SK-N-SH (cell line): ENCODE data around the gene ARHGAP21. TPM values are rescaled to one million over a fixed set of nuclear protein-coding genes. Genes with fewer than 3 reads are reported as not detected.

Source experiments
- CTCF ChIA-PET: fragments of 300-600, 350-600 bp; formaldehyde crosslinking; extraction: SDS; loops from one replicate; lab custom pipeline; 2021; lab: Yijun Ruan, JAX
- POLR2A ChIA-PET: fragments of 350-600 bp; sonication (Branson Sonifier 250); formaldehyde crosslinking; extraction: SDS; loops from one replicate; lab custom pipeline; 2020; ENCODE audit warnings: antibody characterized with exemption, inconsistent platforms; lab: Yijun Ruan, JAX
- DNase-seq: peaks from one replicate; pipeline ENCODE4 v3.0.0; 2012
- H2AFZ ChIP-seq: fragments of 200-600 bp; sonication (generic); 2 replicates; pipeline ENCODE4 v1.8.1; 2016; ENCODE audit warnings: antibody characterized with exemption, mild to moderate bottlenecking, low read depth
- H3F3A ChIP-seq: fragments of 200-600 bp; sonication (generic); replicated peaks from 2 replicates; pipeline ENCODE3; 2016; ENCODE audit warnings: antibody characterized with exemption, mild to moderate bottlenecking; ENCODE audit not compliant: insufficient read depth
- H3K27ac ChIP-seq, 2 experiments: fragments of 200-500 bp in 1 of 2; fragments of 200-600 bp in 1 of 2; sonication (Bioruptor generic) in 1 of 2; sonication (generic), shearing (Covaris generic) in 1 of 2; 2 replicates each; pipeline versions ENCODE4 v1.5.1 to v1.6.1; 2014 to 2016; ENCODE audit warnings: low read depth in 2 of 2, inconsistent platforms in 1 of 2, low read length in 1 of 2, mild to moderate bottlenecking in 1 of 2, mixed read lengths in 1 of 2
- H3K27me3 ChIP-seq: fragments of 200-600 bp; sonication (generic), shearing (Covaris generic); 2 replicates; pipeline ENCODE4 v1.6.1; 2016; ENCODE audit warnings: mixed run types; ENCODE audit not compliant: insufficient read depth
- H3K36me3 ChIP-seq, 2 experiments: fragments of 200-500 bp in 1 of 2; fragments of 200-600 bp in 1 of 2; sonication (Bioruptor generic) in 1 of 2; sonication (generic) in 1 of 2; replicated peaks in 1 of 2; 2 replicates each; pipeline versions ENCODE3 to v1.5.1; 2014 to 2016; ENCODE audit warnings: low read length in 1 of 2, mild to moderate bottlenecking in 1 of 2; ENCODE audit not compliant: insufficient read depth in 2 of 2, control insufficient read depth in 1 of 2
- H3K4me1 ChIP-seq, 2 experiments: fragments of 200-500 bp in 1 of 2; fragments of 200-600 bp in 1 of 2; sonication (Bioruptor generic) in 1 of 2; sonication (generic), shearing (Covaris generic) in 1 of 2; 2 replicates each; pipeline versions ENCODE4 v1.5.1 to v1.6.1; 2014 to 2016; ENCODE audit warnings: low read depth in 1 of 2, low read length in 1 of 2, mixed run types in 1 of 2; ENCODE audit not compliant: insufficient read depth in 2 of 2, control insufficient read depth in 1 of 2
- H3K4me2 ChIP-seq: fragments of 200-600 bp; sonication (generic), shearing (Covaris generic); 2 replicates; pipeline ENCODE4 v1.6.1; 2017; ENCODE audit warnings: mixed run types
- H3K4me3 ChIP-seq, 2 experiments: fragments of 200-500 bp in 1 of 2; fragments of 200-600 bp in 1 of 2; sonication (Bioruptor generic) in 1 of 2; sonication (generic), shearing (Covaris generic) in 1 of 2; 2 replicates each; pipeline versions ENCODE4 v1.5.1 to v1.8.1; 2014 to 2016; ENCODE audit warnings: low read depth in 2 of 2, inconsistent platforms in 1 of 2, low read length in 1 of 2, mild to moderate bottlenecking in 1 of 2, mixed read lengths in 1 of 2, moderate library complexity in 1 of 2
- H3K79me2 ChIP-seq: fragments of 200-600 bp; sonication (generic); 2 replicates; pipeline ENCODE4 v1.8.1; 2017; ENCODE audit warnings: mild to moderate bottlenecking; ENCODE audit not compliant: insufficient read depth
- H3K9ac ChIP-seq: fragments of 200-600 bp; sonication (generic); 2 replicates; pipeline ENCODE4 v1.6.1; 2017; ENCODE audit warnings: mixed run types
- H3K9me2 ChIP-seq: fragments of 200-600 bp; sonication (generic); 2 replicates; pipeline ENCODE4 v1.6.1; 2017; ENCODE audit warnings: mixed run types
- H3K9me3 ChIP-seq: fragments of 200-600 bp; sonication (generic); 2 replicates; pipeline ENCODE4 v1.6.1; 2017; ENCODE audit warnings: mixed run types, mild to moderate bottlenecking, moderate library complexity
- H4K20me1 ChIP-seq: fragments of 200-600 bp; sonication (generic); 2 replicates; pipeline ENCODE4 v1.6.1; 2017; ENCODE audit warnings: mild to moderate bottlenecking, mixed run types; ENCODE audit not compliant: insufficient read depth
- MAX ChIP-seq: IDR thresholded peaks from 2 replicates; pipeline ENCODE4 v1.4.0; 2012; ENCODE audit warnings: low read depth
- NRF1 ChIP-seq: IDR thresholded peaks from 2 replicates; pipeline ENCODE4 v1.6.1; 2012; ENCODE audit warnings: low read depth, mild to moderate bottlenecking, low read length
- RFX5 ChIP-seq: IDR thresholded peaks from 2 replicates; pipeline ENCODE4 v1.6.1; 2012; ENCODE audit warnings: mild to moderate bottlenecking, improper control_type of control experiment, low read length
- RXRA ChIP-seq: IDR thresholded peaks from 2 replicates; pipeline ENCODE4 v1.4.0; 2012; ENCODE audit warnings: low read depth, mild to moderate bottlenecking, borderline replicate concordance
- WGBS: methylation state at CpG from one replicate; pipeline ENCODE4 v1.1.6; 2017; ENCODE audit warnings: low lambda C conversion rate; 5-methylcytosine and 5-hydroxymethylcytosine counted together
- polyA plus RNA-seq, 3 experiments: library from polyadenylated mRNA; depleted of rRNA; stranded (reverse); fragments of >200 nt; gene quantifications; 2 replicates each; pipeline ENCODE4 v1.2.3, GENCODE V29; 2012

The ARHGAP21 gene
- polyA plus RNA-seq, 1 of the 3 experiments (the other 2 are of a cell fraction) = 27.8 TPM

DNA sequence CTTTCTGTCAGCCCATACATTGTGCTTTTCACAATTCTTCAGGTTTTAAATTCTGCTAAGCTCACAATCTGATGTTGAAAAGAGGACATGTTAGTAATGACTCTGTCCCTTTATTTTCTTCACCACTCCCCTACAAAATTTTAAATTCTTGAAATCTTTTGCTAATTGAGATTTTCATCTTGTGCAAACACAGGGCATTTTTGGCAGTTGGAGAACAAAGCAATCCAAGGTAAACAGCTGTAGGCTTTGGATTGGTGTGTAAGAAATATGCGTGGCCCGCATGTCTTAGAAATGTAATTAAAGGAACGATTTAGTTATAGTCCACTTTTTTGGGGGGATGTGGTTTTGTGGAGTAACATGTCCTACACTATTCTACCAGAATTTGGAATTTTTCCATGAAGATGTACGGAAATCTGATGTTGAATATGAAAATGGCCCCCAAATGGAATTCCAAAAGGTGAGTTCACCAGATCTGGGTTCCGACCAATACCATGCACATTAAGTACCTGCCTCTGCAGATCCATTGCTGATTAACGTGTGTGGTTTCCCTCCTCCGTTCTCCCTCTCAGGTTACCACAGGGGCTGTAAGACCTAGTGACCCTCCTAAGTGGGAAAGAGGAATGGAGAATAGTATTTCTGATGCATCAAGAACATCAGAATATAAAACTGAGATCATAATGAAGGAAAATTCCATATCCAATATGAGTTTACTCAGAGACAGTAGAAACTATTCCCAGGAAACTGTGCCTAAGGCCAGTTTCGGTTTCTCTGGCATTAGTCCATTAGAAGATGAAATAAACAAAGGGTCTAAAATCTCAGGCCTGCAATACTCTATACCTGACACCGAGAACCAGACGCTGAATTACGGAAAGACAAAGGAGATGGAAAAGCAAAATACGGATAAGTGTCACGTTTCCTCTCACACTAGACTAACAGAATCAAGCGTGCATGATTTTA is 181.1 kb downstream of the ARHGAP21 start:
- Histone ChIP-seq H3K4me1 (no peaks in the 10 kb centered on the region), H3K36me3 (peaks cover 0 to 33% of the 10 kb centered on the region in 2 experiments), H3K4me2 (no peak overlapping the region), H3K27ac (no peak overlapping the region), H3K4me3 (no peak overlapping the region), H2AFZ (no peak overlapping the region), H3K9ac (no peak overlapping the region), H3K9me3 (no peaks in the 10 kb centered on the region)
- WGBS = 95% methylated on average over 14 of the region's 14 CpGs
- POLR2A ChIA-PET = no interaction called here
- CTCF ChIA-PET = interaction anchor here (1.0 kb wide), 1 partner anchor 23 kb away, joined by 5 read pairs; no protein-coding TSS in a partner anchor
- TF ChIP-seq NRF1 = no peak
- no peak for TF ChIP-seq RFX5
- TF ChIP-seq, all 33 proteins: peak for 0
- H3K9me2 ChIP-seq = no peaks in the 10 kb centered on the region
- no peaks in the 10 kb centered on the region for H3K27me3 ChIP-seq
- no peak for DNase-seq
- H4K20me1 ChIP-seq = no peaks in the 10 kb centered on the region
- no peaks in the 10 kb centered on the region for H3K79me2 ChIP-seq
- H3F3A ChIP-seq = peaks cover 4% of the 10 kb centered on the region

DNA sequence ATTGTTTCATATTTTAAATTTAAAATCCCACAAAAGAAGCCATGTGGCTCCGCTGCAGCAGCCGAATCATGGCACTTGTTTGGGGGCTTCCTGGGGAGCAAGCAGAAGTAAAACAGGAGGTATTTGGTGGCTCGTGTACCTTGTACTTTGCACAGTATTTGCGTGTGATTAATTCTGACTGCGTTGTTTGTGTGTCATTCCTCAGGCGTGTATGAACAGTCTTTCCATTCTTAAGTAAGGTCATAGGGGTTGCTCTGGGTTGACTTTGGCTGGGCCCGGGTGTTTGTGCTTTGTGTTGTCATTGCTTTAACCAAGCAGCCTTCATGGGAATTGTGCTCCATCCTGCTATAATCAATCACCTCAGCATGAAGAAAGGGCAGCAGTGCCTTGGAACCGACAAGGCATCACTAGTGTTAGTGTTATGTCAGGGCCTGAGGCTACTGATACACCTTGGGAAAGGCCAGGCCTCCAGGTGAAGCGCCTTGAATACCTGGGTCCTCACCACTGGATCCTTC is 182.4 kb downstream of the ARHGAP21 start:
- no peak for TF ChIP-seq RXRA
- TF ChIP-seq MAX = no peak
- Histone ChIP-seq H3K79me2 (no peaks in the 10 kb centered on the region), H3K4me2 (no peak overlapping the region), H2AFZ (no peak overlapping the region), H3K4me3 (no peak overlapping the region), H3F3A (no peaks in the 10 kb centered on the region), H3K4me1 (no peaks in the 10 kb centered on the region), H3K27ac (no peak overlapping the region), H3K9ac (no peak overlapping the region), H3K36me3 (peaks cover 0 to 36% of the 10 kb centered on the region in 2 experiments), H3K27me3 (no peaks in the 10 kb centered on the region), H3K9me3 (no peaks in the 10 kb centered on the region), H4K20me1 (no peaks in the 10 kb centered on the region), H3K9me2 (no peaks in the 10 kb centered on the region)
- WGBS = 82% methylated on average over 9 of the region's 9 CpGs
- POLR2A ChIA-PET = no interaction called here
- CTCF ChIA-PET = interaction anchor here (1.0 kb wide), 1 partner anchor 22 kb away, joined by 5 read pairs; no protein-coding TSS in a partner anchor
- no peak for DNase-seq

DNA sequence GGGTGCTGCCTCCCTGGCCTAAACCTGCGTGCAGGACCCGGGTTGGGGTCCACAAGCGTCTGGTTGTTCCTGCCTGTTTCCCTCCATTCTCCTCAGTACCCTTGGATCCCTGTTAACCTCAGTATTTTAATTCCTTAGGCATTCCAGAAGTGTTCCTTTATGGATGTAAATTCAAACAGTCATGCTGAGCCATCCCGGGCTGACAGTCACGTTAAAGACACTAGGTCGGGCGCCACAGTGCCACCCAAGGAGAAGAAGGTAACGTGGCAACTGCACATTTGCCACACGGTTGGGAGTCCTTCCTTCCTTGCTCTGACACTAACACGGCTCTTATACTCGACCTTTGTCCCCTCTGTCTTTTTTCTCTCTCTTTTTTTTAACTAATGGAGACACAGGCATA is 187.1 kb downstream of the ARHGAP21 start:
- no peak overlapping the region for H3K4me2 ChIP-seq
- TF ChIP-seq RFX5 = no peak
- CTCF ChIA-PET = no interaction called here
- no peaks in the 10 kb centered on the region for H3K79me2 ChIP-seq
- no peak overlapping the region for H3K27ac ChIP-seq
- DNase-seq = no peak
- no peaks in the 10 kb centered on the region for H3F3A ChIP-seq
- peaks cover 5 to 48% of the 10 kb centered on the region in 2 experiments for H3K36me3 ChIP-seq
- 88% methylated on average over 11 of the region's 11 CpGs for WGBS
- H2AFZ ChIP-seq = no peak overlapping the region
- H3K4me3 ChIP-seq = no peak overlapping the region
- H3K4me1 ChIP-seq = no peaks in the 10 kb centered on the region
- no peak overlapping the region for H3K9ac ChIP-seq
- POLR2A ChIA-PET = no interaction called here
- no peaks in the 10 kb centered on the region for H3K27me3 ChIP-seq
- H4K20me1 ChIP-seq = no peaks in the 10 kb centered on the region
- no peaks in the 10 kb centered on the region for H3K9me2 ChIP-seq
- no peaks in the 10 kb centered on the region for H3K9me3 ChIP-seq
